Heart right ventricle (tissue), 16 donors: Measurements from ENCODE around the gene TIMM17B. TPM values are rescaled to one million over a fixed set of nuclear protein-coding genes. Genes with fewer than 3 reads are reported as not detected.

ENCODE experiments used
- ATAC-seq, 8 donors: fragments of 200-7000 bp; cut with Tn5 transposase; one replicate each; pipeline ENCODE4 v1.9.1; 2020; ENCODE audit warnings: mild to moderate bottlenecking in 8 of 8, moderate library complexity in 8 of 8, moderate number of reproducible peaks in 1 of 8
- DNase-seq, 2 donors: peaks; one replicate each; pipeline ENCODE4 v3.0.0-alpha.2; 2020
- H3K27ac ChIP-seq, 10 donors: fragments of 200-600 bp; sonication (generic) in 2 of 10; one replicate each; pipeline versions ENCODE4 v1.5.0 to v1.8.0; 2020 to 2022; ENCODE audit warnings: mild to moderate bottlenecking in 3 of 10
- H3K27me3 ChIP-seq, 7 donors: fragments of 200-600 bp; one replicate each; pipeline ENCODE4 v1.8.0; 2021 to 2022; ENCODE audit warnings: mild to moderate bottlenecking in 2 of 7
- H3K36me3 ChIP-seq, 9 donors: fragments of 200-600 bp; sonication (generic) in 1 of 9; one replicate each; pipeline versions ENCODE4 v1.5.0 to v1.8.0; 2020 to 2022; ENCODE audit warnings: mild to moderate bottlenecking in 2 of 9
- H3K4me1 ChIP-seq, 9 donors: fragments of 200-600 bp; sonication (generic) in 1 of 9; one replicate each; pipeline versions ENCODE4 v1.5.0 to v1.8.0; 2020 to 2022; ENCODE audit warnings: mild to moderate bottlenecking in 4 of 9
- H3K4me3 ChIP-seq, 10 donors: fragments of 200-600 bp; sonication (generic) in 2 of 10; one replicate each; pipeline versions ENCODE4 v1.5.0 to v1.8.0; 2020 to 2022; ENCODE audit warnings: mild to moderate bottlenecking in 7 of 10, moderate library complexity in 2 of 10
- H3K9me3 ChIP-seq, 11 donors: fragments of 200-600 bp in 10 of 11; sonication (generic) in 2 of 11; one replicate each; pipeline versions ENCODE4 v1.5.0 to v1.8.0; 2013 to 2022; ENCODE audit warnings: mild to moderate bottlenecking in 2 of 11, control low read depth in 1 of 11, moderate library complexity in 1 of 11
- WGBS, 2 donors: extraction: QIAGEN DNeasy Blood & Tissue Kit; methylation state at CpG; one replicate each; pipeline ENCODE4 v1.1.7; 2013; ENCODE audit warnings: inconsistent platforms in 1 of 2; 5-methylcytosine and 5-hydroxymethylcytosine counted together
- intact Hi-C, 10 donors: fragments of 100-400 bp; cut with DNase I; formaldehyde crosslinking; loops; one replicate each; pipeline versions ENCODE4 v1.11.1 to v1.14.2; 2022
- polyA plus RNA-seq, 2 donors: library from polyadenylated mRNA; stranded (reverse); fragments of 200-250 nt; gene quantifications; one replicate each; pipeline ENCODE4 v1.2.3, GENCODE V29; 2013
- total RNA-seq, 10 donors: library from RNA; stranded (reverse); fragmentation: NEBNext Ultra II Directional in 3 of 10; extraction: Animal tissue kit (Norgen Biotek cat#: 25700) in 3 of 10; gene quantifications; one replicate each; pipeline versions ENCODE4 v1.2.1 to v1.2.4, GENCODE V29; 2021 to 2023
- TF ChIP-seq, protein P1 (sequence below), 9 donors: fragments of 200-600 bp; sonication (generic) in 2 of 9; IDR thresholded peaks; one replicate each; pipeline versions ENCODE4 v1.5.0 to v1.8.0; 2021 to 2022; ENCODE audit warnings: antibody characterized with exemption in 9 of 9, mild to moderate bottlenecking in 5 of 9, moderate library complexity in 1 of 9
- donor health status: Arrhythmogenic right ventricular cardiomyopathy.
- donor health status: ischemic (EF 13 %, LVEDD 7.1; RV severe dilation, severe dysfunction).
- donor health status: healthy with polysubstance abuse.
- donor health status: DM: no; HTN: yes; CAD: no.
- donor health status: DM: no; HTN: no; CAD: no.
- donor health status: ischemic (EF 25% LVEDD 6.9; RV normal size, moderate dysfunction).
- donor health status: ischemic (EF 25% LVEDD 5.7; RV mildly dilated, moderate dysfunction).
- donor health status: healthy.
- donor health status: DM: yes; HTN: yes; CAD: no.
- donor health status: Ischemic cardiomyopathy.
- donor health status: ischemic (EF 35%, LVEDD 5.7; RV mildly dilated, moderate dysfunction).
- donor health status: nonischemic (EF 11% LVEDD 7.7; RV severe dilation, severe dysfunction).
- donor health status: DM: yes; HTN: yes; CAD: no.
- donor health status: PGD.
- donor health status: ischemic (EF 29% LVEDD 5.4; RV normal size, mild dysfunction).
- donor health status: nonischemic (EF 23%, LVEDD 6.1; RV moderate dilation, normal function).

TIMM17B gene
- total and polyA plus RNA-seq, 12 donors, result 58.3 to 100 (median 67.0) TPM

DNA sequence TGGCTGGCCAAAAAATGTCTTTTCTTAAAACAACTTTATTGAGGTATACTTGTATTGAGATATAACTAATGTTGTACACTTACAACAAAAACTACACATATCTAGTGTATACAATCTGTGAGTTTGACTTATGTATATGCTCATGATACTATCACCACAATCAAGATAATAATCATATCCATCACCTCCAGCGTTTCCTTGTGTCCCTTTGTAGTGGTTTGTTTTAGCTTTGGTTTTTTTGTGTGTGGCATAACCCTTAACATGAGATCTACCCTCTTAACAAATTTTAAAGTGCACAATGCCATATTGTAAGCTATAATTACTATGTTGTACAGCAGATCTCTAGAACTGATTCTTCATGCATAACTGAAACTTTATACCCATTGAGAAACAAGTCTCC is 48.7 kb downstream of the TIMM17B start:
- intact Hi-C loops, result no loop called here
- Histone ChIP-seq H3K4me1 (no peaks in the 10 kb centered on the region), H3K36me3 (no peaks in the 10 kb centered on the region), H3K27ac (no peak overlapping the region), H3K9me3 (no peaks in the 10 kb centered on the region), H3K4me3 (no peak overlapping the region), H3K27me3 (peaks cover 0 to 55% (median 0%) of the 10 kb centered on the region in 7 donors)
- DNase-seq, result no peak
- TF ChIP-seq, protein P1, sequence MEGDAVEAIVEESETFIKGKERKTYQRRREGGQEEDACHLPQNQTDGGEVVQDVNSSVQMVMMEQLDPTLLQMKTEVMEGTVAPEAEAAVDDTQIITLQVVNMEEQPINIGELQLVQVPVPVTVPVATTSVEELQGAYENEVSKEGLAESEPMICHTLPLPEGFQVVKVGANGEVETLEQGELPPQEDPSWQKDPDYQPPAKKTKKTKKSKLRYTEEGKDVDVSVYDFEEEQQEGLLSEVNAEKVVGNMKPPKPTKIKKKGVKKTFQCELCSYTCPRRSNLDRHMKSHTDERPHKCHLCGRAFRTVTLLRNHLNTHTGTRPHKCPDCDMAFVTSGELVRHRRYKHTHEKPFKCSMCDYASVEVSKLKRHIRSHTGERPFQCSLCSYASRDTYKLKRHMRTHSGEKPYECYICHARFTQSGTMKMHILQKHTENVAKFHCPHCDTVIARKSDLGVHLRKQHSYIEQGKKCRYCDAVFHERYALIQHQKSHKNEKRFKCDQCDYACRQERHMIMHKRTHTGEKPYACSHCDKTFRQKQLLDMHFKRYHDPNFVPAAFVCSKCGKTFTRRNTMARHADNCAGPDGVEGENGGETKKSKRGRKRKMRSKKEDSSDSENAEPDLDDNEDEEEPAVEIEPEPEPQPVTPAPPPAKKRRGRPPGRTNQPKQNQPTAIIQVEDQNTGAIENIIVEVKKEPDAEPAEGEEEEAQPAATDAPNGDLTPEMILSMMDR (IDR thresholded peaks at IDR 0.05), result no peak
- ATAC-seq, result no peak
- WGBS, 2 donors, result 74 to 88% methylated on average over 1 of the region's 1 CpG

Other genes with a start within 250 kb of the TIMM17B start
- gene WAS, start 214.0 kb downstream of the TIMM17B start, total RNA-seq, result 10 to 100 TPM in 1 of 10 donors, 1 to 10 TPM in 8, under 1 TPM in 1; 0.86 to 14.3 (median 1.7) TPM
- gene WAS, start 214.0 kb downstream of the TIMM17B start, polyA plus RNA-seq, result 1 to 10 TPM; 1.9 TPM
- gene SUV39H1, start 201.0 kb downstream of the TIMM17B start, total RNA-seq, result 1 to 10 TPM; 2.2 to 5.6 (median 3.1) TPM
- gene SUV39H1, start 201.0 kb downstream of the TIMM17B start, polyA plus RNA-seq, result 1 to 10 TPM; 1.4 to 4.6 TPM
- gene GLOD5, start 136.0 kb downstream of the TIMM17B start, total RNA-seq, result not detected
- not detected for gene GLOD5, start 136.0 kb downstream of the TIMM17B start, polyA plus RNA-seq
- under 1 TPM in 2 of 10 donors, not detected in 8; 0.23 to 0.25 TPM for gene GATA1, start 111.2 kb downstream of the TIMM17B start, total RNA-seq
- under 1 TPM in 1 of 2 donors, not detected in 1; 0.07 TPM for gene GATA1, start 111.2 kb downstream of the TIMM17B start, polyA plus RNA-seq
- gene HDAC6, start 95.7 kb downstream of the TIMM17B start, total RNA-seq, result 10 to 100 TPM; 28.4 to 45.6 (median 32.3) TPM
- 100 to 1,000 TPM in 1 of 2 donors, 10 to 100 TPM in 1; 31.7 to 102 TPM for gene HDAC6, start 95.7 kb downstream of the TIMM17B start, polyA plus RNA-seq
- gene ERAS, start 71.3 kb downstream of the TIMM17B start, total RNA-seq, result not detected
- gene ERAS, start 71.3 kb downstream of the TIMM17B start, polyA plus RNA-seq, result under 1 TPM in 1 of 2 donors, not detected in 1; 0.04 TPM
- gene PCSK1N, start 62.2 kb downstream of the TIMM17B start, total RNA-seq, result under 1 TPM in 5 of 10 donors, not detected in 5; 0.36 to 0.78 (median 0.39) TPM
- gene PCSK1N, start 62.2 kb downstream of the TIMM17B start, polyA plus RNA-seq, result under 1 TPM in 1 of 2 donors, not detected in 1; 0.03 TPM
- 10 to 100 TPM; 41.2 to 75.5 (median 52.8) TPM for gene PQBP1, start 162 bp upstream of the TIMM17B start, total RNA-seq
- gene PQBP1, start 162 bp upstream of the TIMM17B start, polyA plus RNA-seq, result 100 to 1,000 TPM in 1 of 2 donors, 10 to 100 TPM in 1; 99.8 to 127 TPM
- 10 to 100 TPM in 8 of 10 donors, 1 to 10 TPM in 2; 9.0 to 18.2 (median 12.4) TPM for gene SLC35A2, start 13.9 kb upstream of the TIMM17B start, total RNA-seq
- gene SLC35A2, start 13.9 kb upstream of the TIMM17B start, polyA plus RNA-seq, result 10 to 100 TPM in 1 of 2 donors, 1 to 10 TPM in 1; 6.4 to 27.7 TPM
- 10 to 100 TPM in 1 of 10 donors, 1 to 10 TPM in 9; 2.0 to 14.0 (median 3.3) TPM for gene PIM2, start 21.3 kb upstream of the TIMM17B start, total RNA-seq
- 1 to 10 TPM; 1.8 to 3.9 TPM for gene PIM2, start 21.3 kb upstream of the TIMM17B start, polyA plus RNA-seq
- gene OTUD5, start 59.8 kb upstream of the TIMM17B start, total RNA-seq, result 10 to 100 TPM; 17.9 to 27.3 (median 24.7) TPM
- 10 to 100 TPM; 25.4 to 26.6 TPM for gene OTUD5, start 59.8 kb upstream of the TIMM17B start, polyA plus RNA-seq
- gene KCND1, start 74.1 kb upstream of the TIMM17B start, total RNA-seq, result 1 to 10 TPM in 1 of 10 donors, under 1 TPM in 9; 0.13 to 1.7 (median 0.32) TPM
- gene KCND1, start 74.1 kb upstream of the TIMM17B start, polyA plus RNA-seq, result under 1 TPM; 0.44 to 0.48 TPM
- gene GRIPAP1, start 104.5 kb upstream of the TIMM17B start, total RNA-seq, result 10 to 100 TPM; 16.2 to 26.0 (median 21.9) TPM
- gene GRIPAP1, start 104.5 kb upstream of the TIMM17B start, polyA plus RNA-seq, result 10 to 100 TPM; 16.6 to 34.1 TPM
- 10 to 100 TPM; 13.8 to 29.1 (median 16.1) TPM for gene TFE3, start 145.6 kb upstream of the TIMM17B start, total RNA-seq
- 10 to 100 TPM; 17.6 to 34.8 TPM for gene TFE3, start 145.6 kb upstream of the TIMM17B start, polyA plus RNA-seq
- 1 to 10 TPM in 7 of 10 donors, under 1 TPM in 3; 0.71 to 2.0 (median 1.2) TPM for gene CCDC120, start 161.2 kb upstream of the TIMM17B start, total RNA-seq
- 1 to 10 TPM in 1 of 2 donors, under 1 TPM in 1; 0.70 to 1.7 TPM for gene CCDC120, start 161.2 kb upstream of the TIMM17B start, polyA plus RNA-seq
- 10 to 100 TPM in 1 of 10 donors, 1 to 10 TPM in 9; 5.4 to 16.9 (median 8.1) TPM for gene PRAF2, start 176.2 kb upstream of the TIMM17B start, total RNA-seq
- 10 to 100 TPM; 24.4 to 26.5 TPM for gene PRAF2, start 176.2 kb upstream of the TIMM17B start, polyA plus RNA-seq
- gene WDR45, start 182.1 kb upstream of the TIMM17B start, total RNA-seq, result 10 to 100 TPM; 45.7 to 84.7 (median 60.6) TPM
- 100 to 1,000 TPM in 1 of 2 donors, 10 to 100 TPM in 1; 87.7 to 107 TPM for gene WDR45, start 182.1 kb upstream of the TIMM17B start, polyA plus RNA-seq
- 10 to 100 TPM; 16.5 to 23.2 (median 20.0) TPM for gene GPKOW, start 226.0 kb upstream of the TIMM17B start, total RNA-seq
- 10 to 100 TPM in 1 of 2 donors, 1 to 10 TPM in 1; 6.4 to 28.8 TPM for gene GPKOW, start 226.0 kb upstream of the TIMM17B start, polyA plus RNA-seq